Measurements from ENCODE around the gene MIER2.

GRCh38 chr19:362154-362553, 17.6 kb upstream of the MIER2 start:
- TF ChIP-seq REST (IDR thresholded peaks at IDR 0.05; ENCODE audit: insufficient read depth in 1 of 2, low read depth in 2 of 2, low read length in 2 of 2) (no peak), POLR2AphosphoS5 (IDR thresholded peaks at IDR 0.05; ENCODE audit: low read depth, low read length) (no peak)

Data from PFSK-1 (cell line).